NCI-H524 treated with DMSO at 0.1 percent for 48 hours (cell line): ENCODE data around the gene GCNA.

ENCODE experiments used
- DNase-seq: peaks from one replicate; lab custom pipeline; 2025; lab: John Stamatoyannopoulos, UW

The GCNA gene

GRCh38 chrX:71578253-71579135 lies at the start of gene GCNA:
GCNA (plus strand) TSS chrX:71578437; CDS start chrX:71580822, 2,385 bp downstream.
- DNase-seq, result no peak

- no peak for DNase-seq
These were observed 46.0 kb upstream of the GCNA start for GRCh38 chrX:71532078-71532752.

- peak; percentile 92 for DNase-seq
These were observed 45.3 kb upstream of the GCNA start, which contains the start of gene OGT for GRCh38 chrX:71532753-71533425. OGT (plus strand) TSS chrX:71533104; CDS start chrX:71533300, 196 bp downstream.

- no peak for DNase-seq
These were observed 44.8 kb upstream of the GCNA start for GRCh38 chrX:71533516-71533850.

GRCh38 chrX:71533851-71534561 lies 44.2 kb upstream of the GCNA start:
- no peak for DNase-seq

GRCh38 chrX:71534773-71535544 lies 43.3 kb upstream of the GCNA start:
- DNase-seq, result no peak

GRCh38 chrX:71536285-71536684 lies 42.0 kb upstream of the GCNA start:
- DNase-seq, result peak; percentile 25

GRCh38 chrX:71537743-71538142 lies 40.5 kb upstream of the GCNA start:
- no peak for DNase-seq

- no peak for DNase-seq
These were observed 37.4 kb upstream of the GCNA start for GRCh38 chrX:71540801-71541200.

GRCh38 chrX:71541210-71542022 lies 36.8 kb upstream of the GCNA start:
- DNase-seq, result no peak

- no peak for DNase-seq
These were observed 35.8 kb upstream of the GCNA start for GRCh38 chrX:71542411-71542810.

- DNase-seq, result no peak
These were observed 35.4 kb upstream of the GCNA start for GRCh38 chrX:71542825-71543224.

- DNase-seq, result no peak
These were observed 34.9 kb upstream of the GCNA start for GRCh38 chrX:71543316-71543715.

- no peak for DNase-seq
These were observed 32.9 kb upstream of the GCNA start for GRCh38 chrX:71545364-71545763.

GRCh38 chrX:71546879-71547278 lies 31.4 kb upstream of the GCNA start:
- DNase-seq, result no peak

- no peak for DNase-seq
These were observed 30.9 kb upstream of the GCNA start for GRCh38 chrX:71547339-71547738.

GRCh38 chrX:71549986-71550385 lies 28.3 kb upstream of the GCNA start:
- no peak for DNase-seq

- no peak for DNase-seq
These were observed 27.7 kb upstream of the GCNA start for GRCh38 chrX:71550578-71550977.

- no peak for DNase-seq
These were observed 22.2 kb upstream of the GCNA start for GRCh38 chrX:71556036-71556435.

GRCh38 chrX:71558920-71559319 lies 19.3 kb upstream of the GCNA start:
- DNase-seq, result no peak
